ENCODE results near the gene NCEH1. TPM values are rescaled to one million over a fixed set of nuclear protein-coding genes. Genes with fewer than 3 reads are reported as not detected.

The NCEH1 gene
- total RNA-seq, 1 experiment from 2014 or later = 43.5 TPM

- Histone ChIP-seq H3K4me1 (replicated peaks; ENCODE audit: insufficient read depth) (peaks cover 8% of the 10 kb centered on the region; the same call in 1 of the 2 replicates), H4K20me1 (ENCODE audit: insufficient read depth) (no peaks in the 10 kb centered on the region), H3K9me3 (ENCODE audit: insufficient read depth, low read depth) (no peaks in the 10 kb centered on the region), H3K9me2 (ENCODE audit: insufficient read depth) (no peaks in the 10 kb centered on the region), H3F3A (ENCODE audit: insufficient read depth, low read depth) (no peaks in the 10 kb centered on the region), H3K4me2 (no peak overlapping the region), H3K27me3 (ENCODE audit: insufficient read depth, low read depth) (no peaks in the 10 kb centered on the region), H2AFZ (no peak overlapping the region), H3K4me3 (no peak overlapping the region), H3K79me2 (ENCODE audit: low read depth) (no peaks in the 10 kb centered on the region), H3K36me3 (ENCODE audit: low read depth) (no peaks in the 10 kb centered on the region), H3K27ac (no peak overlapping the region)
- ChIA-PET CTCF (interaction anchor here (0.6 kb wide), 1 partner anchor 8 kb away, joined by 6 read pairs; no protein-coding TSS in a partner anchor), POLR2A (ENCODE audit: unreplicated experiment) (no interaction called here)
- no TSS peak for BruUV-seq (replicated peaks)
- DNase-seq = no peak
- TF ChIP-seq EZH2 (IDR thresholded peaks at IDR 0.05; ENCODE audit: low read depth) = no peak
- no peak for TF ChIP-seq CTCF (conservative IDR thresholded peaks at IDR 0.05)
- intact Hi-C loops (cut with micrococcal nuclease; ENCODE audit: unreplicated experiment) = no loop called here
Measured at GRCh38 chr3:172591876-172592771, 118.7 kb downstream of the NCEH1 start.

- no peak overlapping the region for H3K4me3 ChIP-seq
- POLR2A ChIA-PET (ENCODE audit: unreplicated experiment) = interaction anchor here (0.6 kb wide), 1 partner anchor 68 kb away, joined by 3 read pairs; no protein-coding TSS in a partner anchor
- no peaks in the 10 kb centered on the region for H4K20me1 ChIP-seq (ENCODE audit: insufficient read depth)
- BruUV-seq (replicated peaks) = no TSS peak
- no peak for DNase-seq
- no peaks in the 10 kb centered on the region for H3F3A ChIP-seq (ENCODE audit: insufficient read depth, low read depth)
- H3K4me1 ChIP-seq (replicated peaks; ENCODE audit: insufficient read depth) = peaks cover 8% of the 10 kb centered on the region; the same call in 1 of the 2 replicates
- CTCF ChIA-PET = no interaction called here
- no peaks in the 10 kb centered on the region for H3K36me3 ChIP-seq (ENCODE audit: low read depth)
- H3K27me3 ChIP-seq (ENCODE audit: insufficient read depth, low read depth) = no peaks in the 10 kb centered on the region
- H3K27ac ChIP-seq = no peak overlapping the region
- H2AFZ ChIP-seq = no peak overlapping the region
- H3K79me2 ChIP-seq (ENCODE audit: low read depth) = no peaks in the 10 kb centered on the region
- H3K9me3 ChIP-seq (ENCODE audit: insufficient read depth, low read depth) = no peaks in the 10 kb centered on the region
- H3K9me2 ChIP-seq (ENCODE audit: insufficient read depth) = no peaks in the 10 kb centered on the region
- H3K4me2 ChIP-seq = no peak overlapping the region
- intact Hi-C loops (cut with micrococcal nuclease; ENCODE audit: unreplicated experiment) = no loop called here
- TF ChIP-seq EZH2 (IDR thresholded peaks at IDR 0.05; ENCODE audit: low read depth) = no peak
- no peak for TF ChIP-seq CTCF (conservative IDR thresholded peaks at IDR 0.05)
Measured at GRCh38 chr3:172591125-172591605, 119.7 kb downstream of the NCEH1 start.

- no peaks in the 10 kb centered on the region for H3K4me1 ChIP-seq (replicated peaks; ENCODE audit: insufficient read depth)
- H3K4me3 ChIP-seq = no peak overlapping the region
- intact Hi-C loops (cut with micrococcal nuclease; ENCODE audit: unreplicated experiment) = no loop called here
- no peak for DNase-seq
- H3K27me3 ChIP-seq (ENCODE audit: insufficient read depth, low read depth) = no peaks in the 10 kb centered on the region
- no peak overlapping the region for H3K27ac ChIP-seq
- ChIA-PET POLR2A (ENCODE audit: unreplicated experiment) (interaction anchor here (0.6 to 0.7 kb wide), 2 partner anchors 53 to 169 kb away, joined by 3 to 20 read pairs; no protein-coding TSS in a partner anchor), CTCF (interaction anchor here (0.6 kb wide), 1 partner anchor 81 kb away, joined by 3 read pairs; no protein-coding TSS in a partner anchor)
- no peak overlapping the region for H3K4me2 ChIP-seq
- no peaks in the 10 kb centered on the region for H3F3A ChIP-seq (ENCODE audit: insufficient read depth, low read depth)
- no TSS peak for BruUV-seq (replicated peaks)
- H2AFZ ChIP-seq = no peak overlapping the region
- TF ChIP-seq EZH2 (IDR thresholded peaks at IDR 0.05; ENCODE audit: low read depth) = no peak
- TF ChIP-seq CTCF (conservative IDR thresholded peaks at IDR 0.05) = no peak
- H3K9me2 ChIP-seq (ENCODE audit: insufficient read depth) = no peaks in the 10 kb centered on the region
- no peaks in the 10 kb centered on the region for H3K36me3 ChIP-seq (ENCODE audit: low read depth)
- no peaks in the 10 kb centered on the region for H4K20me1 ChIP-seq (ENCODE audit: insufficient read depth)
- no peaks in the 10 kb centered on the region for H3K9me3 ChIP-seq (ENCODE audit: insufficient read depth, low read depth)
- H3K79me2 ChIP-seq (ENCODE audit: low read depth) = no peaks in the 10 kb centered on the region
Measured at GRCh38 chr3:172586436-172586835, 124.4 kb downstream of the NCEH1 start.
